Coronary artery (tissue), 2 donors: ENCODE results near the gene RAMP3.
A peak's percentile ranks its signal among the peaks of the same experiment; 100 is the strongest.

Experiments
- DNase-seq: peaks from one replicate; pipeline ENCODE4 v3.0.0-alpha.2; 2017; ENCODE audit warnings: low spot score
- H3K27ac ChIP-seq, 2 donors: fragments of 200-600 bp; sonication (generic); one replicate each; pipeline ENCODE4 v1.5.1; 2016 to 2019
- H3K4me3 ChIP-seq: fragments of 200-600 bp; sonication (generic); 2 replicates; pipeline ENCODE4 v1.5.1; 2016; ENCODE audit warnings: mild to moderate bottlenecking, moderate library complexity
- CTCF ChIP-seq: fragments of 200-600 bp; sonication (generic); IDR thresholded peaks from one replicate; pipeline ENCODE4 v1.5.1; 2019; ENCODE audit warnings: antibody characterized with exemption

Gene RAMP3

GRCh38 chr7:45178241-45179225 is 20.9 kb downstream of the RAMP3 start:
- Histone ChIP-seq H3K27ac (no peak overlapping the region), H3K4me3 (no peak overlapping the region)
- DNase-seq: peak; percentile 67
- no peak for TF ChIP-seq CTCF

GRCh38 chr7:45179666-45180065 is 22.1 kb downstream of the RAMP3 start:
- H3K4me3 ChIP-seq: no peak overlapping the region
- DNase-seq: no peak
- no peak for TF ChIP-seq CTCF

GRCh38 chr7:45180084-45180986 is 22.7 kb downstream of the RAMP3 start:
- TF ChIP-seq CTCF: no peak
- peak; percentile 66 for DNase-seq
- no peak overlapping the region for H3K4me3 ChIP-seq
- no peak overlapping the region for H3K27ac ChIP-seq

More at GRCh38 chr7:45179666-45180065, 22.1 kb downstream of the RAMP3 start:
- H3K27ac ChIP-seq: no peak overlapping the region

GRCh38 chr7:45181286-45181960 is 23.8 kb downstream of the RAMP3 start:
- H3K27ac ChIP-seq: no peak overlapping the region
- DNase-seq: no peak
- no peak for TF ChIP-seq CTCF
- H3K4me3 ChIP-seq: no peak overlapping the region

GRCh38 chr7:45181991-45182855 is 24.6 kb downstream of the RAMP3 start:
- TF ChIP-seq CTCF: no peak
- Histone ChIP-seq H3K4me3 (no peak overlapping the region), H3K27ac (no peak overlapping the region)
- DNase-seq: no peak
